Stimulated activated CD4-positive, alpha-beta T cell treated with anti-CD3 and anti-CD28 coated beads, Interleukin-12 subunit alpha, Interleukin-12 subunit beta, amount 100 ng/mL, for 48 hours (primary cell): ENCODE data around the gene SURF2.
"Not testable (repeated sequence)": the region's sequence is repeated elsewhere in the genome, so short reads cannot be mapped to it uniquely, and the experiment has no call there.

Experiments
- DNase-seq, 3 donors: peaks; one replicate each; pipeline ENCODE4 v3.0.0-alpha.2; 2020; ENCODE audit warnings: low read depth in 2 of 3, low spot score in 1 of 3

Gene SURF2

GRCh38 chr9:133356391-133357091, at the start of gene SURF2, which contains the start of gene SURF1:
SURF2 (plus strand) TSS chr9:133356550; CDS start chr9:133356593, 43 bp downstream.
SURF1 (minus strand) TSS chr9:133356487; CDS start chr9:133356453, 34 bp downstream.
- DNase-seq = peak; percentile 76 to 89 (median 84)

GRCh38 chr9:133307301-133307700, 49.0 kb upstream of the SURF2 start:
- no peak for DNase-seq

GRCh38 chr9:133309608-133310007, 46.7 kb upstream of the SURF2 start:
- no peak for DNase-seq

- no peak for DNase-seq
Observed at GRCh38 chr9:133315997-133316396, 40.4 kb upstream of the SURF2 start.

GRCh38 chr9:133317551-133317950, 38.8 kb upstream of the SURF2 start:
- not testable (repeated sequence) for DNase-seq

GRCh38 chr9:133320421-133320881, 35.9 kb upstream of the SURF2 start:
- DNase-seq = no peak

GRCh38 chr9:133321411-133321935, 34.9 kb upstream of the SURF2 start:
- no peak for DNase-seq

- DNase-seq = no peak
Observed at GRCh38 chr9:133322701-133323100, 33.6 kb upstream of the SURF2 start.

- DNase-seq = no peak
Observed at GRCh38 chr9:133323211-133323610, 33.1 kb upstream of the SURF2 start.

GRCh38 chr9:133323991-133324703, 32.2 kb upstream of the SURF2 start:
- no peak for DNase-seq

- not testable (repeated sequence) for DNase-seq
Observed at GRCh38 chr9:133327021-133327420, 29.3 kb upstream of the SURF2 start.

GRCh38 chr9:133327834-133328484, 28.4 kb upstream of the SURF2 start:
- DNase-seq = no peak

GRCh38 chr9:133329306-133330156, 26.8 kb upstream of the SURF2 start:
- not testable (repeated sequence) for DNase-seq

- DNase-seq = no peak
Observed at GRCh38 chr9:133331221-133331620, 25.1 kb upstream of the SURF2 start.

- DNase-seq = no peak
Observed at GRCh38 chr9:133331641-133332380, 24.5 kb upstream of the SURF2 start.

GRCh38 chr9:133332381-133332730, 24.0 kb upstream of the SURF2 start:
- no peak for DNase-seq

GRCh38 chr9:133333011-133333410, 23.3 kb upstream of the SURF2 start:
- no peak for DNase-seq

GRCh38 chr9:133333566-133333965, 22.8 kb upstream of the SURF2 start:
- DNase-seq = no peak

GRCh38 chr9:133334161-133334560, 22.2 kb upstream of the SURF2 start:
- no peak for DNase-seq

- not testable (repeated sequence) for DNase-seq
Observed at GRCh38 chr9:133334888-133335287, 21.5 kb upstream of the SURF2 start.
